GM19438 (cell line): ENCODE data around the gene TRIM38.
"Not testable (repeated sequence)": the region's sequence is repeated elsewhere in the genome, so short reads cannot be mapped to it uniquely, and the experiment has no call there.

Experiments
- ATAC-seq: cut with Tn5 transposase; IDR thresholded peaks from one replicate; pipeline ENCODE4 v1.9.1; 2021; ENCODE audit warnings: low read depth; ENCODE audit not compliant: unreplicated experiment

The TRIM38 gene

DNA sequence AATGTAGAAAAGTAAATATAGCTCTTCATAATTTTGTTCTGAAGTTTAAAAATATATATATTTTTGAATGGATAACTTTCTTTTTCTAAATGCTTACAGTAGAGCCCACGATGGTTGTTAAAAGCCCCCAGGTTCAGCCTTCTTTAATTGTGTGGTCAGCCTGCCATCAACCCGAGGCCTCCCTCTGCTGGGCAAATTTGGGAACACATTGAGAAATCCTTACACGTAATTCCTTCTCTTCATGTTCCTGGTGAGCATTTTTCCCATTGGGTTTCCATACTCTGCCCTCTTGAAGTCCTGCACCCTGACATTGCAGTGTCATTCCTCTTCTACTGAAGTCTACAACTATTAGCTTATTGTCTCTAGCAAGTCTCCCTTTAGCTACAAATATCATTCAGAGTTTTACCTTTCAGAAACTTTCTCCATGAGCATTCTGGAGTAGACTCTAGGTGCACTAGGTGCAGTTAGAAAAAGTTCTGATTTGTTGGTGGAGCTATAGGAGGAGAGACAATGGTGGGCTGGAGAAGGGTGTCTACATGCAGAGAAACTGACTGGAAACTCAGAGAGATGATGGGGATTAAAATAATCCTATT lies 40.6 kb downstream of the TRIM38 start:
- ATAC-seq, result no peak

DNA sequence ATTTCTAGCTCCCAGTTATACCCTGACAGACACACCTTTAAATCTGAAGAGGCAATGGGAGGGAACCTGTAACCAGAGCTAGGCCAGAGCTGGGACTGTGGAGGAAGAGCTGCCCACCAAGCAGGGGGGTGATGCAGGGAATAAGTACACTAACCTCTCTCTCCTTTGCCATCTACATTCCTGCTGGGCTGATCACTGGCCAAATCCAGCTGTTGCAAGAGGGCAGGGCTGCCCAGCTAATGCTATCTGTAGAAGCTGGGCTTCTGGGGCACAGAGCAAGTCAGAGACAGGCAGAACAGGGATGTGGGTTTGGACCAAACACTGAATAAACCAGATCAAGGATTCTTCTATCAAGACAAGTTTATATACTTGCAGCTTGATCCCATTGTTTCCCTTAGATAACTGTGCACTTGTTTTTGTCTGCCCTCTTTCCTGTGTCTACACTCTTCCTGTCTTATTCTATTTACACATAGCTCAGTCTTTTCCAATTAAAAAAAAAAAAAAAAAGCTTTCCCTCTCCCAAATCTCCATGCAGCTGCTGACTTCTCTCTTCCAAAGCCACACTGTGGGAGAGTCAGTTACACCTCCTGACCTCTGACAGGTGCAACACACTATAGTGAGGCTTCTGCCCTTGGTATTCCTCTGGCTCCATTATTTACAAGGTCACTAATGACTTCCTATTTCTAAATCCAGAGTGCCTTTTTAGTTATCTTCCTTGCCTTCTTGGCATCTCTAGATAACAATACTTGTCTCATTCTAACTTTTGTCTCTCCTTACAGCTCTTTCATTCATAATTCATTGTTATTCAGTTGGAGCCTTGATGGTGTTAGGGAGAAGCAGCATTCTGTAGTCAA lies 43.7 kb downstream of the TRIM38 start:
- ATAC-seq, result no peak

DNA sequence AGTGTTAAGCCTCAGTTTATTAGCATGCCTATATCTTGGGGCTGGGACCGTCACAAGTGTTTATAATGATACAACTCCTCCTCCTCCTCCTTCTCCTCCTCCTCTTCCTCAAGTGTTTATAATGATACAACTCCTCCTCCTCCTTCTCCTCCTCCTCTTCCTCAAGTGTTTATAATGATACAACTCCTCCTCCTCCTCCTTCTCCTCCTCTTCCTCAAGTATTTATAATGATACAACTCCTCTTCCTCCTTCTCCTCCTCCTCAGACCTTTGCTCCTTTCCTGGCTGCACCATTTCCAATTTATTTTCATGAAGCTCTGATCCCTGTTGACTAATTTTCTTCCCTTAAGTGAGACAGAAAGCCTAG lies 44.3 kb downstream of the TRIM38 start:
- ATAC-seq, result not testable (repeated sequence)

DNA sequence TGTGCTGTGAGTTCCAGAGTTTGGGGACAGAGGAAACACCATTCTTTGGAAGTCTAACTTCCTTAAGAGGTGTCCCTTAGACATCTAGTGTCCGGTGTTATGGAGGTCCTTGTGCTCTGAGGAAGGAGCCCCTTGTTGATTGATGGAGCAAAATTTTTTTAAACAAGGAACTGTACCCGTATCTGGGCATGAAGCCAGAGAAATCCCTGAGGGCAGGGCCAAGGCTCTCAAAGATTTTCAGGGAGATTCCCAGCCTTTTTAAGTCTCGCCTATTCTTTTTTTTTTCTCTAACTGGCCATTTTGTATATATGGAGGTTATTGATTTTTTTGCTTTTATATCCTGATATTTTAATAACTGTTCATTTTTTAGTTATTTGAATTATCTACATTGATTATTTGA lies 45.9 kb downstream of the TRIM38 start:
- ATAC-seq, result no peak

DNA sequence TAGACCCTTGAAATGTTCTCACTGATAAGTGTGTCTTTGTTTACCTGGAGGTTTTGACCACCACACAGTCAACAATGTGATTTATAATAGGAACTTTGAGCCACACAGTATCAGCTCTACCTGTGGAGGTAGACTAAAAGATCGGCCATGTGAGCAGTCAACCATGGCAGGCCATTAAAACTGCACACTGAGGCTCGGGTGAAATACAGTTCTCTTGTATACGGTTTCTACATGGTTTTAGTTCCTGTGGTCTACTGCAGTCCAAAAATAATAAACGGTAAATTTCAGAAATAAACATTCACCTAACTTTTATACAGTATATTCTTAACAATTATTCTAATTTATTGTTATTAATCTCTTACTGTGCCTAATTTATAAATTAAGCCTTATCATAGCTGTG lies 47.2 kb downstream of the TRIM38 start:
- ATAC-seq, result no peak

DNA sequence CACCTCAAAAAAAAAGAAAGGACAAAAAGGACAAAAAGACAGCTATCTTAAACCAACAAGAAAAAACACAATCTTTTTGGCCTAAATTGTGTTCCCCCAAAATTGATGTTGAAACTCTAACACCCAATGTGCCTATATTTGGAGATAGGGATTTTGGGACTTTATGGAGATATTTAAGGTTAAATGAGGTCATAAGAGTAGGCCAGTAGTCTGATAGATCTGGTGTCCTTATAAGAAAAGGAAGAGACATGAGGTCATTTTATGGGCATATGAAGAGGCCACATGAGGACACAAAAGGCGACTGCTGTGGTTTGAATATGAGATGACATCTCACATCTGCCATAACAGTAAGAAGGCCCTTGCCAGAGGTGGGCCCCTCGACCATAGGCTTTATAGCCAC lies 49.5 kb downstream of the TRIM38 start:
- no peak for ATAC-seq

DNA sequence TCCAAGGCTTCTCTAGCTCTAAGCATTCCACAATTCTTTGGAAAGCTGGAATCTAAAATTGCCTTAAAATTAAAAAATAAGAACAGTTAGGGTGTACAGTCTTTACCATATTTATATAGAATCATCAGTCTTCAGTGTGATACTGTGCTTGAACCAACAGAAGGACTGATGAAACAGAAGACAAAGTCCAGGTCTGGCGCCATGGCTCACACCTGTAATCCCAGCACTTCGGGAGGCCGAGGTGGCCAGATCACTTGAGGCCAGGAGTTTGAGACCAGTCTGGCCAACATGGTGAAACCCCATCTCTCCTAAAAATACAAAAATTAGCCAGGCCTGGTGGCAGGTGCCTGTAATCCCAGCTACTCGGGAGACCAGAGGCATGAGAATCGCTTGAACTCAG lies 51.8 kb downstream of the TRIM38 start:
- ATAC-seq, result not testable (repeated sequence)

DNA sequence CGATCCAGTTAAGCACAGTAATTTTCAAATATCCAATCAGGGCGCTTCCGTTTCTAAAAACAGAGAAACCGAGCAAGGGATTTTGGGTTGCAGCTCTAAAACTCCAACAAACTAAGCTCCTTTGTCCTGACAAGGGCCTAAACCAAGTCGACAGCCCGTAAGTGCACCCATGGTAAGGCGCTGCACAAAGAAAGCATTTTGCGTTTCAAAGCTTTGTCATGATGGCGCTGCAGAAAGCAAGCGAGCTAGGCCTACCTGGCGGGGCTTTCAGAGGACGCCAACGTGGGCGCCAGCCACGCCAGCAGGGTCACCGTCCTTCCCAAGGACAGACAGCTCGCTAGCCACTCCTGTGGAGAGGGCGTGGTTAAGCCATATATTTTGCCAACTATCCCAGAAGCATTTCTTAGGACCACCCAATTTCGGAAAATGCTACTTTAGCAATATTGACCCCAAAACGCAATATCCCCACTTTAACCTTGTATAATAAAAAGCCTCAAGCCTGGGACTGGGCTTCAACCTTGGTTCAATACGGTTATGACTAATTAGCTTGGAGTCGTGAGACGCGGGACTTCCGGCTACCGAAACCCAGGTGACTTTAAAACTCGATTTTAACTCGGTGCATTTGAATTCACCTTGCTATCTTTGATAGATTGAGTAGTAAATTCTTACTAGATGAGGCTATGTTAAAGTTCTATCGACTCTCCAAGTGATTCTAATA lies 53.8 kb downstream of the TRIM38 start:
- no peak for ATAC-seq

DNA sequence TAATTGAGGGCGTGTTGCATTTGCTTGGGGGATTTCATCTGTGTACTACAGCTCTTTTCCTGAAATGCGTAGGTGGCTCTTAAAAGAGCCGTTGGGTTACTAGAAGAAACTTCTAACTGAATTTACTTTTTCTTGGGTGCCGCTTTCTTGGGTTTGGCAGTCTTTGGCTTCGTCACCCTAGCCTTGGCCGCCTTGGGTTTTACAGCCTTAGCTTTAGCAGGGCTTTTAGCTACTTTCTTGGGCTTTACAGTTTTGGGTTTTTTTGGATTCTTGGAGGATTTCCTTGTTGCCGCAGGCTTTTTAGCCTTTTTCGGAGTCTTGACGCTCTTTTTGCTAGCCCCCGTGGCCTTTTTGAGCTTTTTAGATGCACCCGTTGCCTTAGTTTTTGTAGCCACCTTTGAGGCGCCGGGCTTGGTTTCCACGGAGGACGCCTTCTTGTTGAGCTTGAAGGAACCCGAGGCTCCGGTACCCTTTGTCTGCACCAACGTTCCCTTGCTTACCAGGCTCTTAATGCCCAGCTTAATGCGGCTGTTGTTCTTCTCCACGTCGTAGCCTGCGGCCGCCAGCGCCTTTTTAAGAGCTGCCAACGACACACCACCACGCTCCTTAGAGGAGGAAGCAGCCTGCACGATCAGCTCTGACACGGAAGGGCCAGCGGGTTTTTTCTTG lies 54.5 kb downstream of the TRIM38 start:
- ATAC-seq, result no peak

DNA sequence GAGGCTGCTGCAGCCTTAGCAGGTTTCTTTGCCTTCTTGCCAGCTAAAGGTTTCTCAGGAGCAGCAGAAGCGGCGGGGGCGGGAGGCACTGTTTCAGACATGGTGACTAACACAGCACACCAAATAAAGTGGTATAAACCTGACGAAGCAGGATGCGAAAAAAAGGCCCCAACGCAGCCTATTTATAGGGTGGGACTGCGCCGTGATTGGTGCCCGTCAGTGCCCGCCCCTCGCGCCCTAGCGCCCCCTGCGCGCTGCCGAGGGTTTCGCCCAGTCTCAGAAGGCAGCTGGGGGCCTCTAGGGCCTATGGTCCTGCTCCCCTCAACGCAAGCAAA lies 55.0 kb downstream of the TRIM38 start:
- no peak for ATAC-seq

DNA sequence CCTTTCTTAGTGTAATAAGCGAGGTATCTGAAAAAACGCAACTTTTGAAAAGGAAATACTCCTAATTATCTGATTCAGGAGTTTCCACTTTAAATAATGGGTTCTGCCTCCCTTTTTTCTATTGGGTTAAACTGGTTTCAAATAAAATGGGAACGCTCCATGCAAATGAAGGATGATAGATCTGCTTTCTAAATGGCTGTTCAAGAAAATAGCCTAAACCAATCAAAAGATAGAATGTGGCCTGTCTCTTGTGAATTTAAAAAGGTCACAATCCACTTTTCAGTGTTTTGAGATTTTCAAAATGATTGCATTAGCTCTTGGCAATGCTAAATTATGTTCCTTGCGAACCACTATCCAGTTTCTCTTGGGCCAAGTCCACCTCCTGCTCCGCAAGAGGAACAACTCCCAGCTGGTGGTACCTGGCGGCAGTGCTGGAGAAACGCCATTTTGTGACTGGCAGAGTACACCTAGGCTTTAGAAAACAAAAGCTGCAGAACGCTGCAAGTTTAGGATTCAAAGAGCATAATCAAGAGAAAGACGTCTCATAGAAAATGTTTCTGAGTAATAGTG lies 56.7 kb downstream of the TRIM38 start:
- no peak for ATAC-seq

DNA sequence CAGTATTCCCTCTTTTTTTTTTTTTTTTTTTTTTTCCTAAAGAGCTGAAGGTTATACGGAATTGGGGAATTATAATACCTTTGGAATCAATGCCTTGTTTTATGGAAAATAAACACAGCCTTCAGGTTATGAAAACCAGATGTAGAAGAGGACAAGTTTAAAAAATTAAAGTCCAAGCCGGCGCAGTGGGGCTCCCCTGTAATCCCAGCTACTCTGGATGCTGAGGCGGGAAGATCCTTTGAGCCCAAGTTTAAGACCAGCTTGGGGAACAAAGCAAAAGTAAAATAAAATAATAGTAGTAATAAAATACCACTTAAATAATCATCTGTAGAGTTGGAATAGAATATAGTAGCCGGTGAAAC lies 57.3 kb downstream of the TRIM38 start:
- ATAC-seq, result no peak

DNA sequence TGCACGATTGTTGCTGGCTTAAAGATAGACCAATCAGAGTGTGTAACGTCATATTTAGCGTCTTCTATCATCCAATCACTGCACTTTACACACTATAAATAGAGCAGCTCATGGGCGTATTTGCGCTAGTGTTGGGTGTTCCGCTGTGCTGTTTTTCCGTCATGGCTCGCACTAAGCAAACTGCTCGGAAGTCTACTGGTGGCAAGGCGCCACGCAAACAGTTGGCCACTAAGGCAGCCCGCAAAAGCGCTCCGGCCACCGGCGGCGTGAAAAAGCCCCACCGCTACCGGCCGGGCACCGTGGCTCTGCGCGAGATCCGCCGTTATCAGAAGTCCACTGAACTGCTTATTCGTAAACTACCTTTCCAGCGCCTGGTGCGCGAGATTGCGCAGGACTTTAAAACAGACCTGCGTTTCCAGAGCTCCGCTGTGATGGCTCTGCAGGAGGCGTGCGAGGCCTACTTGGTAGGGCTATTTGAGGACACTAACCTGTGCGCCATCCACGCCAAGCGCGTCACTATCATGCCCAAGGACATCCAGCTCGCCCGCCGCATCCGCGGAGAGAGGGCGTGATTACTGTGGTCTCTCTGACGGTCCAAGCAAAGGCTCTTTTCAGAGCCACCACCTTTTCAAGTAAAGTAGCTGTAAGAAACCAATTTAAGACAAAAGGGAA lies 57.9 kb downstream of the TRIM38 start:
- ATAC-seq, result peak; percentile 44

DNA sequence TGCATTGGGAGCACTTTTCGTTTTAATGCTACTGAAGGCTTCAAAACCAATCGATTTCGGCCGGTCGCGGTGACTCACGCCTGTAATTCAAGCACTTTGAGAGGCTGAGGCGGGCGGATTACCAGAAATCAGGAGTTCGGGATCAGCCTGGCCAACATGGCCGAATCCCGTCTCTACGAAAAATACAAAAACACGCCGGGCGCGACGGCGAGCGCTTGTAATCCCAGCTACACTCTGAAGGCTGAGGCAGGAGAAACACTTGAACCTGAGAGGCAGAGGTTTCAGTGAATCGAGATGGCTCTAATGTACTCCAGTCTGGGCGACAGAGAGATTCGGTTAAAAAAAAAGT lies 58.4 kb downstream of the TRIM38 start:
- ATAC-seq, result peak; percentile 24

DNA sequence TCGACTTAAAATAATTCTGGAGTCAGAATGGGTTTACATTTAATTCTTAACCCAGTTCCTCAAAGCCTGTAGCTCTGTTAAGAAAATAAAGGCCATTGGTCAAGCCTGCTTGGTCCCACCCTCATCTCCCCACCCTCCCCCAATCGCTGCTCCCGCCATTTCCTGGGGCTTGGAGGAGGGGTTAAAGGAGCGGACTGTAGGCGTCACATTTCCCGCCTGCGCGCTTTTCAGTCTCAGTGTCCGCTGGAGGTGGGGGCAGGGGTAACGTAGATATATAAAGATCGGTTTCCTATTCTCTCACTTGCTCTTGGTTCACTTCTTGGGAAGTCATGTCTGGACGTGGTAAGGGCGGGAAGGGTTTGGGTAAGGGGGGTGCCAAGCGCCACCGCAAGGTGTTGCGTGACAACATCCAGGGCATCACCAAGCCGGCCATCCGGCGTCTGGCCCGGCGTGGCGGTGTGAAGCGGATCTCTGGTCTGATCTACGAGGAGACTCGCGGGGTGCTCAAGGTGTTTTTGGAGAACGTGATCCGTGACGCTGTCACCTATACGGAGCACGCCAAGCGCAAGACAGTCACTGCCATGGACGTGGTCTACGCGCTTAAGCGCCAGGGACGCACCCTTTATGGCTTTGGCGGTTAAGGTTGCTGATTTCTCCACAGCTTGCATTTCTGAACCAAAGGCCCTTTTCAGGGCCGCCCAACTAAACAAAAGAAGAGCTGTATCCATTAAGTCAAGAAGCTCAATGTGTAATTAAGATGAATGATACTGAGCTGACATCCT lies 58.9 kb downstream of the TRIM38 start:
- peak; percentile 39 for ATAC-seq

DNA sequence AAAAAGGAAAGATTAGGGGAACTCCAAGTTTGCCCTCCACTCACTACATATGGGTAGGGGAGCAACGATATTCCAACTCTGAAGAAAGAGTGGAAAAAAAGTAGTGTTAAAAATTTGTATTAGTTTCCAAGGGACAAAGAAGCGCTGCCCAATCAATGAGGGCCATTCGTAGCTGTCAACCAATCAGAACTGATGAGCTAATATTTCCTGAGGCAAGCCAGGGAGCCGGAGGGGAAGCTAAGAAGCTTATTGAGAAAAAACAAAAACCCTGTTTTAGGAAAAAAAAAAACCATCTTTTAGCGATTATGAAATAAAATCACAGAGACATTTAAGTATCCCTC lies 59.5 kb downstream of the TRIM38 start:
- ATAC-seq, result no peak

DNA sequence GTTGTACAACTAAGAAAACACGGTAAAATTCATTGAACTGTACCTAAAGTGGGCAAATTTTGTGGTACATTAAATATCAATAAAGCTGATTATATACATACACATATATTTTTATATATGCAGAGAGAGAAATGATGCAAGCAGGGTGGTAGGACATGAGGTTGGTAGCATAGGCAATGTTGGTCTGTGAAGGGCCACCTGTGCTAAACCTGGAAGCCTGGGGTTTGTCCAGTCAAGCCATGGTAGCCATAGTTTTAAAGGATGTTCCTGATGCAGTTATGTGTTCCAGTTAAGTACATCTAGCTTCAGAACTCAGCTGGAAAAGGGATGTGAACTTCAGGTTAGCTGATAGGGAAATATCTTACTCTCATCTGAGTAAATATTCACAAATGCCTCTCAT lies 60.1 kb downstream of the TRIM38 start:
- ATAC-seq, result no peak

DNA sequence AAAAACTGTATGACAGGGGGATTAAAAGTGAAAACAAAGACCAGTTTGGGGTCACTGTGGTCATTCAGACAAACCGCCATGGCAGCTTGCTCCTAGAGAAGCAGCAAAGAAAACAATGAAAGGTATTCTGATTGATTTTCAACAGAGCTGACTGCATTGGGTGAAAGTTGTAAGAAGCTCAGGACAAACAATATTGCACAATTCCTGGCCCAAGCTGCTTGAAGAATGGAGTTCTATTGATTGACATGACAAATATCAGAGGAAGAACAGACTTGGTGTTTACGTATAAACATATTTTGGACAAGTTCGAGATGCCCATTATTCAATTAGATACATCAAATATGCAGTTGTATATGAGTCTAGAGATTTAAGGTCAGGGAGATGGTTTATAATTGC lies 62.0 kb downstream of the TRIM38 start:
- ATAC-seq, result no peak

DNA sequence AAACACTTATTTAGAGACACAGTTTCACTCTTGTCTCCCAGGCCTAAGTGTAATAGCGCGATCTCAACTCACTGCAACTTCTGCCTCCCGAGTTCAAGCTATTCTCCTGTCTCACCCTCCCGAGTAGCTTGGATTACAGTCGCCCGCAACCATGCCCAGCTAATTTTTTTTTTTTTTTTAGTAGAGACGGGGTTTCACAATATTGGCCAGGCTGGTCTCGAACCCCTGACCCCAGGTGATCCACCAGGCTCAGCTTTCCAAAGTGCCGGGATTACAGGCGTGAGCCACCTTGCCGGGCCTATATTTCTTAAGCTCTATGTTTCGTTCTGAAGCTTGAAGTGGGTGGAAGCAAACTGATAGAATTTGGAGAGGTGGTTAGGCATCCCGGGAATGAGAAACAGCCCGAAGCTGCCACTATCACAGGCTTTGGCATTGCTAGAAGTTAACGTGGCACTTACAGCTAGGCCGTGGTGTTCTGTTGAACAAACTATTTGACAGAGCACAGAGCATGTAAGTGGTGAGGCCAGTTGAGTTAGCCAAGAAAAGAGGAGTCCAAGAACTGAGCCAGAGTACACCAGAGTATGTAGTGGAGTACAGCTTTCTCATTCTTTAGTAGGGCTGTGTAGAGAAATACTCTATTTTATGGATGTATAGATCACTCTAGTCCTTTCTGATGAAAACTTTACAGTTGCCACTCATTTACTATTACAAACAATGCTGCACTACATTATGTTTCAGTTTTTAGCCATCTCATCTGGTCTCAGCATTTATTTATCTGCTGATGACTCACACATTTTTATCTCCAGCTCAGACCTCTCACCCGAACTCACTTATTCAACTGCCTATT lies 62.7 kb downstream of the TRIM38 start:
- no peak for ATAC-seq
